HFFc6 (cell line): Measurements from ENCODE around the gene EFCAB11. TPM values are rescaled to one million over a fixed set of nuclear protein-coding genes. Genes with fewer than 3 reads are reported as not detected.

Experiments used
- DNase-seq: peaks from one replicate; pipeline ENCODE4 v3.0.0-alpha.2; 2018
- H3K27ac Mint-ChIP-seq: 2 replicates; pipeline ENCODE4 v1.8.0; 2020; ENCODE audit warnings: mild to moderate bottlenecking, mixed read lengths
- H3K27me3 Mint-ChIP-seq: 2 replicates; pipeline ENCODE4 v1.8.0; 2021; ENCODE audit warnings: mild to moderate bottlenecking, moderate library complexity, mixed read lengths; ENCODE audit not compliant: insufficient read depth
- H3K36me3 Mint-ChIP-seq: 2 replicates; pipeline ENCODE4 v1.8.0; 2021; ENCODE audit warnings: low read depth, mixed read lengths
- H3K4me1 Mint-ChIP-seq: 2 replicates; pipeline ENCODE4 v1.8.0; 2020; ENCODE audit warnings: low read depth, mixed read lengths
- H3K4me3 Mint-ChIP-seq: 2 replicates; pipeline ENCODE4 v1.8.0; 2020; ENCODE audit warnings: mild to moderate bottlenecking, moderate library complexity, mixed read lengths
- H3K9me3 Mint-ChIP-seq: 2 replicates; pipeline ENCODE4 v1.8.0; 2020; ENCODE audit warnings: mild to moderate bottlenecking, mixed read lengths
- CTCF ChIP-seq: fragments of 200-600 bp; sonication (generic); IDR thresholded peaks from 2 replicates; pipeline ENCODE4 v1.5.0; 2021; ENCODE audit warnings: antibody characterized with exemption, mild to moderate bottlenecking
- total RNA-seq, 6 experiments: library from RNA; stranded (reverse); fragmentation: NEBNext Ultra II Directional; extraction: Animal tissue kit (Norgen Biotek cat#: 25700); gene quantifications; 2 replicates in 1 of 6; 3 replicates in 5 of 6; pipeline ENCODE4 v1.2.3, GENCODE V29; 2021

The EFCAB11 gene
- total RNA-seq, 6 experiments from 2014 or later: 6.6 to 8.4 (median 6.9) TPM

- no peaks in the 10 kb centered on the region for H3K9me3 Mint-ChIP-seq
- no peak for TF ChIP-seq CTCF
- no peaks in the 10 kb centered on the region for H3K36me3 Mint-ChIP-seq
- H3K4me1 Mint-ChIP-seq: peaks cover 10% of the 10 kb centered on the region
- H3K27me3 Mint-ChIP-seq: no peaks in the 10 kb centered on the region; the same call in 1 of the 2 replicates
- H3K4me3 Mint-ChIP-seq: no peak overlapping the region
- no peak overlapping the region for H3K27ac Mint-ChIP-seq
- peak; percentile 16 for DNase-seq
Observed at GRCh38 chr14:89787525-89787924, 167.0 kb downstream of the EFCAB11 start.

GRCh38 chr14:89781046-89781445 lies 173.5 kb downstream of the EFCAB11 start:
- Mint-ChIP-seq H3K36me3 (no peaks in the 10 kb centered on the region), H3K4me1 (no peaks in the 10 kb centered on the region), H3K27me3 (no peaks in the 10 kb centered on the region; the same call in 1 of the 2 replicates), H3K9me3 (no peaks in the 10 kb centered on the region), H3K27ac (no peak overlapping the region), H3K4me3 (no peak overlapping the region)
- DNase-seq: no peak
- TF ChIP-seq CTCF: no peak

- no peaks in the 10 kb centered on the region for H3K4me1 Mint-ChIP-seq
- no peak overlapping the region for H3K27ac Mint-ChIP-seq
- no peaks in the 10 kb centered on the region; the same call in 1 of the 2 replicates for H3K27me3 Mint-ChIP-seq
- no peak for TF ChIP-seq CTCF
- no peaks in the 10 kb centered on the region for H3K9me3 Mint-ChIP-seq
- H3K36me3 Mint-ChIP-seq: no peaks in the 10 kb centered on the region
- H3K4me3 Mint-ChIP-seq: no peak overlapping the region
- DNase-seq: no peak
Observed at GRCh38 chr14:89779707-89780106, 174.8 kb downstream of the EFCAB11 start.

GRCh38 chr14:89775946-89776345 lies 178.6 kb downstream of the EFCAB11 start:
- Mint-ChIP-seq H3K36me3 (no peaks in the 10 kb centered on the region), H3K27me3 (peaks cover 10% of the 10 kb centered on the region), H3K9me3 (no peaks in the 10 kb centered on the region), H3K4me1 (peaks cover 15% of the 10 kb centered on the region), H3K4me3 (no peak overlapping the region), H3K27ac (no peak overlapping the region)
- no peak for DNase-seq
- TF ChIP-seq CTCF: no peak

GRCh38 chr14:89775151-89775550 lies 179.4 kb downstream of the EFCAB11 start:
- Mint-ChIP-seq H3K36me3 (no peaks in the 10 kb centered on the region), H3K4me1 (peaks cover 18% of the 10 kb centered on the region), H3K27ac (no peak overlapping the region), H3K4me3 (no peak overlapping the region), H3K27me3 (peaks cover 10% of the 10 kb centered on the region), H3K9me3 (no peaks in the 10 kb centered on the region)
- no peak for TF ChIP-seq CTCF
- DNase-seq: no peak
